Activated naive CD4-positive, alpha-beta T cell (primary cell): Measurements from ENCODE around the gene GPR161.

ENCODE experiments used
- DNase-seq, 4 experiments: peaks; one replicate each; lab custom pipeline; 2025; lab: John Stamatoyannopoulos, UW

Gene GPR161

GRCh38 chr1:168106274-168106673, 30.5 kb downstream of the GPR161 start:
- no peak for DNase-seq

DNA sequence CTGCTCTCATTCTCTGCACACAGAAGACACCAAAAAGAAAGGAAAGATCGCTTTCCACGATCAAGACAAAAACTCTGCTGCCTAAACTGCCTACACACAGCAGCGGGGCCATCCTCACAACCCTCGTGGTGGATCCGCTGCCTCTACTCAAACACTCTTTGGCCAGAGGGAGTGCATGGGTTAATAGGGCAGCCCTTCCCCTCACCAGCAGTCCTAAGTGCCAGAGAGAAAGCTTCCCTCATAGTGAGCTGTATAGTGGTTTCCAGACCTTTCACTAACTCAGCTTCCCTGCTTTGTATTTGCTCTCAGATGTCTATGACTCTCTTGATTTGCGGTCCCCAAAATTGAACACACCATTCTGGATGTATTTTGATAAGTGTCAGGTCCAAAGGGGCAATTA, 30.9 kb downstream of the GPR161 start:
- DNase-seq, result no peak

DNA sequence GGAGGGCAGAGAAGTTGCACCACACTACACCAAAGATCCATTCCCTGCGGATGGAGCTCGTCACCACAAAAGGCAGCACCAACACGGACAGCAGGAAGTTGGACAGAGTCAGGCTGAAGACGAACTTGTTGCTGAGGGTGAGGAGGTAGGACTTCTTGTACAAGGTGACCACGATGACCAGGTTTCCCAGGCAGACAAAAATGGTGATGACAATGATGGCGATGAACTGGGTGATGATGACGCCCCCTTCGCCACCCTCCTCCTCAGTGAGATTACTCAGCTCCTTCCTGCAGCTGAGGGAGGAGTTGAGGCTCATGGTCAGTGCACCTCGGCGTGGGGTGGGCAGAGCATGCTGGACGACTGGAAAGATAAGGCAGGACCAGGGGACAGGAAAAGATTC, 32.2 kb downstream of the GPR161 start:
- no peak for DNase-seq

DNA sequence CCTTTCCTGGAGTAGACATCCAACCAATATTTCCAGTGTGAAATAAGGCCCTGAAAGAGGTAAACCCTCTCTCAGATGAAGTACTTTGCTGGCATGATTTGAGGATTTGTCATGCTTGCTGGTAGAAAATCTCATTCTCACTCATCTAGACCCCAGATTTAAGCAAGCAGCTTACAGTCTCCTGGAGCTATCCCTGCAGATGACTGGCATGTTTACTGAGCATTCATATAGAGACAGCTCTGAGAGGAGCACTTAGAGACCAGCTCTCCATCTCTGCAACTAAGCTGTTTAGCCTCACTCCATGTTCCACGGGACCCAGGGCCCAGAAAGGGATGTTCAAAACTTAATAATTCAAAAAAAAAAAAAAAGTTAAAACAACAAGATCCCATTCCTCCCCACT, 34.2 kb downstream of the GPR161 start:
- no peak for DNase-seq

DNA sequence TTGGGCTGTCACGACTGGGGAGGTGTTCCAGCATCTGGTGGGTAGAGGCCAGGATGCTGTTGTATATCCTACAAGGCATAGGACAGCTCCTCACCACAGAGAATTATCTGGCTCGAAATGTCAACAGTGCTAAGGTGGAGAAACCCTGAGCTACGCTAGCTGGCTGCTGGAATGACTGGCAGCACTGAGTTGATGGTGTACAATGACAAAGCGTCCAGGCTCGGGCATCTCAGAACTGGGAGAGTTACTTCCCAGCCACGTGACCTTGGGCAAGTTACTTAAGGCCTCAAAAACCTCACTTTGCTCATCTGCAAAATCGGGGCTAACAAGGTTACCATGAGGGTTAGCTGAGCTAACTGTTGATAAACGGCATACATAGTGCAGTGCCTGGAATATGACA, 35.4 kb downstream of the GPR161 start:
- no peak for DNase-seq

DNA sequence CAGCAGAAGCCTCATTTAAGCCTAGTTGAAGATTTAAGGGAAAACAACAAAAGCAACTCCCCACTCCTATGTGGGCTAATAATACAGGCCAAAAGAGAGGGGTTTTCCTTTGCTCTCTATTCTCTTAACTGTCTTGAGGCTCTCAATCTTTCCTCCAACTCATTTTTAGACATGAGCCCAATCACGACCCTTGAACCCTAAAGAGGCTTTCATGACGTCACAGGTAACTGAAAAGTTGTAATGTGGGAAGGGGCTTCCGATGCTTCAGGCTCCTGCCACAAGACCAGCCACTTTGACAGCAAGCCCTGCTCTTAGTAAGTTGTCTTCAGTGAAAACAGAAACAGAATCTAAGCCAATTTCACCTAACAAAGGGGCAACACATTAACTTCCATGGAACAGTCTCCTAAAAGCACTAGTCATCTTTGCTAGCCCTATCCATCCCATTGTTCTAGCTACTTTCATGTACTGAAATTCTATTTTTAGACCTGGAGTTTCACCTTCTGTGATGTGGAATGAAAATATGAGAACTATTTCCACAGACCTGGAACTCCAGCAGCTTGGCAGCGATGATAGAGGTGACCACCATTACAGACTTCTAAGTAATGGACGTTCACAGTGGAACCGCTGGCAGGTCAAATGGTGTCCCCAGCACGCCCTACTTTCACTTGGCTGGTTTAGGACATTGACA, 36.3 kb downstream of the GPR161 start:
- DNase-seq, result no peak

DNA sequence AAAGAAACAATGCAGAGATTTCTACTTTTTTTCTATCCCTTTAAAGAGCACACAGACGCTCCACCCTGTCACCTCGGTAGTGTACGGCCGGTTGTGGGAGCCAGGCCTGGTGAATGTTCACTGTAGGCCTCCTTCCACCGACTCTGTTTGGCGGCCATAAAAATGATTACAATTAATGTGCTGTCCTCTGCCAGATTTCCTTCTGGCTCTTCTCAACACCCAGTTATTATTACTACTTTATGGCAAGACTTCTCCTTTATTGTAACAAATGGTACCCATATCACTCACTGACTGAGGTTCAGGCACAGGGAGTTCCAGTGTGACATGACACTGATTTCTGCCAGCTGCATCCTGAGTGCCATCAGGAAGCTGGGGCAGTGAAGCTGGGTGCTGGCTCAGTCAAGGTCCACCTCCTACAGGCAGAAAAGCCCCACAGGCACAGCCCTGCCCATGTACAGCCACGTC, 37.4 kb downstream of the GPR161 start:
- no peak for DNase-seq

- no peak for DNase-seq
Measured at GRCh38 chr1:168098534-168099320, 38.0 kb downstream of the GPR161 start.

DNA sequence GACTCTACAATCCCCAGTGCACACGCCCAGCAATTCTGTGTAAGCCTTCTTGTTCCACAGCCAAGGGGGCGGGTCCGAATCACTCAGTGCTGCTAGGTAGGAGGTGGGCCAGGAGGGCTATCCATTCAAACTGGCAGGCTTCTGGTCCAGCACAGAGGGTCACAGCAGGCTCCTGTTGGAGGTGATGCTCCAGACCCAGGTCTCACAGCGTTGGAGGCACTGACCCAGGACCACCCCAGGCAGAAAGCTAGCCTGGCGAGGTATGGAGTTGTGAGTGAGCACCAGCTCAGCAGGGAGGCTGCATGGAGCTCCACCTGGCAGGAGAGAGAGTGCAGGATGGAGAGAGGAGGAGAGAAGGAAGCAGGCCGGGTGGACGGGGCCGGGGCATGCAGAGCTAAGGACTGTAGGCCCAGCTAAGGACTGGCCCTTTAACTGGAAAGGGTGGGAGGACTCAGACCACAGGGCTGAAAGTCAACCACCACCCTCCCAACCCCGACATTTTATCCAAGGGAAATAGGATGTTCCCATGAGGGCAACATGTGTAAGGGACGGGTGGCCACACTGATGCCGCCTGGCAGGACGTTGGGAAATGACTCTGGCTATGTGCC, 38.7 kb downstream of the GPR161 start:
- DNase-seq, result no peak

GRCh38 chr1:168096296-168097165, 40.2 kb downstream of the GPR161 start:
- no peak for DNase-seq

- DNase-seq, result no peak
Measured at GRCh38 chr1:168095476-168095875, 41.3 kb downstream of the GPR161 start.

DNA sequence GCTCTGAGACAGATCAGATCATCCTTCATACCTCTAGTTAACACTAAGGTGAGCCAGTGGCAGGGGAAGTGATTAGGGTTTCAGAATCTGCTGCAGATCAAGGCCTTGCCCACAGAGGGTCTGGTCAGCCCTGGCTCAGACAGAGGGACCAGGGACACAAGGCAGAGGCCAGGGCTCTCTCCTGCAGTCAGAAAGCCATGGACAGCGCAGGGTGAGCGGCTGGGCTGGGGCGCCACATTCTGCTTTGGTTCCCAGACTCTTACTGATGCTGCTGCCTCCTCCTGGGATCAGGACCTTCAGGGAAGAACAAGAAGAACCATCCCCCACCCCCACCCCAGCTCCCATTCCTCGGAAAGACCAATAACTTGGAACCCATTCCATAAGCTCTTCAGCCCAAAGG, 43.1 kb downstream of the GPR161 start:
- no peak for DNase-seq

DNA sequence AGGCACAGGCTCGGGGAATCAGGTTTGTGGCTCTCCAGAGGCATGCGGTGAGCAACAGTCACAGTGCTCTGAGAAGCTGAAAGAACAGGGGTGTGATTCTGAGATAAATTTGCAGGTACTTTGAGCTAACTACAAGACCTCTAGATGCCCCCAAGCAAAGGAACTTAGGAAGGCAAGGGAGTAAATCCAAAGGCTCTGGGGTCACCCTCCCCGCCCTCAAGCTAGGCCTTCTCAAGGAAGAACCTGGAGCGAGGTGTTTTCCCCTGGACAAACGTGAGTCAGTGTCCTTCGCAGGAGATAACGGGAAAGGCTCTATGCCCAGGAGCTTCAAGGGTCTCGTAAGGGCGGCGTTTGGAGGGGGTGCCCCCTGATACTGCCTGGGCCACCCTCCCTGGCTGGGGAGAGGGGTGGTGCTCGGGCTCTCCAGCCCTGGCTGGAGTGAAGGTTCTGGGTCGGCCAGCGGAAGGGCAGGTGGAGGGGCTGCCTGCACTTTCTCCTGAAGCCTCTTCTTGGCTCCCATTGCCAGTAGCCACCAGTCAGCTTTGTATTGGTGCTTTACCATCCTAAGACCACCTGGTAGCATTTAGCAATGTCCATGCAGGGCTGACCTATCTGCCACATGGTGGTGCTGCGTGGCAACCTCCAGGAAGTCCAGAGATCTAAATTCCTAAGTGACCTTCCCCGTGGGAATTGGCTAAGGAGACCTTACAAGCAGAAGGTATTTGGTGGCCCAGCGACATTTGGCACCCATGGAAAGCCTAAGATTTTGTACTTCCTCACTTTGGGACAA, 44.0 kb downstream of the GPR161 start:
- no peak for DNase-seq

- no peak for DNase-seq
Measured at GRCh38 chr1:168091720-168092550, 44.8 kb downstream of the GPR161 start.

- DNase-seq, result no peak
Measured at GRCh38 chr1:168091063-168091462, 45.7 kb downstream of the GPR161 start.

DNA sequence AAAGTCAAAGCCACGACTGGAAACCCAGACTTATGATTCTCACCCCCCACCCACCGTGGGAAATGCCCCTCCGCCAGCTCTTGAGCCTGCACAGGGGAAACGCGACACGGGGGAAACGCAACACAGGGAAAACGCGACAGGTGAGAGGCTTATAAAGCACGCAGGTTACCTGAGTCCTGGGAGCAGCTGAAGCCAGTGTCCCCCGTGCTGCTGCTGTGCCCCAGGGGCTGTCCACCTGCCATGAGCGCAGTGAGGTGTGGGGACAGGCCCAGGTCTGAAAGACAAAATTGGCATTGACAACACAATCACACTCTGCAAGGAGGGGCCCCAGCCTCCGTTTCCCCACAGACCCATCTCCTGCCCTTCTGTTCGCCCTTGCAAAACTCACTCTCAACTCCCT, 46.3 kb downstream of the GPR161 start:
- DNase-seq, result no peak

- no peak for DNase-seq
Measured at GRCh38 chr1:168089979-168090337, 46.8 kb downstream of the GPR161 start.

- DNase-seq, result no peak
Measured at GRCh38 chr1:168089326-168089978, 47.3 kb downstream of the GPR161 start.

GRCh38 chr1:168088511-168089325, 48.0 kb downstream of the GPR161 start:
- no peak for DNase-seq
